GM10248 (cell line): ENCODE data around the gene MARCHF10.
"Not testable (repeated sequence)": the region's sequence is repeated elsewhere in the genome, so short reads cannot be mapped to it uniquely, and the experiment has no call there.

ENCODE experiments used
- CTCF ChIA-PET: fragments of 300-600 bp; sonication (Branson Sonifier 250); formaldehyde crosslinking; extraction: SDS; loops from one replicate; lab custom pipeline; 2021; ENCODE audit warnings: antibody characterized with exemption; lab: Yijun Ruan, JAX
- POLR2A ChIA-PET: fragments of 350-650 bp; sonication (Branson Sonifier 250); formaldehyde crosslinking; extraction: SDS; loops from one replicate; lab custom pipeline; 2020; ENCODE audit warnings: antibody characterized with exemption; lab: Yijun Ruan, JAX
- DNase-seq: peaks from one replicate; pipeline ENCODE4 v3.0.0; 2012; ENCODE audit errors: extremely low spot score
- CTCF ChIP-seq: IDR thresholded peaks from 2 replicates; pipeline ENCODE4 v1.5.1; 2012; ENCODE audit warnings: mild to moderate bottlenecking, low read depth; ENCODE audit errors: extremely low read depth, missing control alignments, control extremely low read depth

The MARCHF10 gene

DNA sequence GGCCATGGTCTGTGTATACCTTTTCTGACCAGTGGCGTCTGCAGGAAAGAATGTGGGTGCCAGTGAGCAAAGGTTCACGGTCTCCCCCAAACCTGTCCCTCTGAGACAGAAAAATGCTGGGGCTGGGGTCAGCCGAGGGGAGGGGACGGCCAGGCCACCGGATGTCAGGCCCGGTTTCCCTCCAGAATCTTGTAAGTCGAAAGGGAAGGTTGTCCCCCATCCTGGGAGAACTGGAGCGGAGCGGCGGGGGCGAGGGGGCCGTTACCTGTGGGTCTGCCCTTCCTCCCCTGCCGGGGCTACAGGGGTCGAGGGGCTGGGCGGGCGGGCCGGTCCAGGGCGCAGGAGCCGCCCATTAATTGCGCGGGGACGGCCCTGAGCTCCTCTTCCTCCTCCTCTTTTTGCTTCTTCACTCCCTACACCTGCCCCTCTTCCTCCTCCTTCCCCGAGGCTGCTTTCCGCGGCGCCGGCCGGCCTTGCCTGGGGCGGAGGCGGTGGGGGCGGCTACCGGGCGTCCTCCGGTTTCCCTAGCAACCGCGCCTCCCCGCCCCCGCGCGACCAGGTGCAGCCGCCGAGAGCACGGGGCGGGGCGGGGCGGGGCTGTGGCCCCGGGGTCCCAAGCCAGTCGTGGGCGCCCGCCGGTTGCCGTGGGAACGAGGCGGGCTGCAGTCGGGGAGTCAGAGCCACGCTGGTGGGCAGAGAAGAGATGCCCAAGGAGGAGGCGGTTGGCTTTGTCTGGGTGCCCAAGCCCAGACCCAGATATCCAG is at the start of gene MARCHF10:
Gene MARCHF10 (minus strand): TSS at position 503 of the 764 bp plus-strand sequence. CDS start 6,579 bp downstream, outside the sequence.
- ChIA-PET POLR2A (no interaction called here), CTCF (no interaction called here)
- no peak for TF ChIP-seq CTCF
- DNase-seq = peak; percentile 69

DNA sequence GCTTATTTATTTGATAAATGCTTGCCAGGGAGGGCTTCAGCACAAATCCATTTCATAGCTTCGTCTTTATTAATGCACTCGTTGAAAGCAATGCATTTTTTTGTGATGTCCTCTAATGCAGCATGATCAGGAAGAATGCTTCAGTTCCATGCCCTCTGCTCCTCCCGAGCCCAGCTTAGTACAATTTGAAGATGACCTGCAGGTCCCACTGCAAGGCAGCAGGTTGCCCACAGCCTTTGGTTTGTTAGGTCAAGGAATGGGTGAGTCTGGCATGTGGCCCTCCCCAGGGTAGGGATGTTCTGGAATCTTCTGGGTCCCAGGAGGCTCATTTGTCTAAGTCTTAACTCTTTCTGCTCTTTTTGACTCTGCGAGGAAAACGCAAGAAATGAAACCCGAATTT is 49.4 kb upstream of the MARCHF10 start:
- no peak for DNase-seq
- CTCF ChIA-PET = no interaction called here
- no peak for TF ChIP-seq CTCF
- POLR2A ChIA-PET = no interaction called here

- CTCF ChIA-PET = no interaction called here
- no peak for DNase-seq
- POLR2A ChIA-PET = no interaction called here
- no peak for TF ChIP-seq CTCF
Observed at GRCh38 chr17:62856594-62856993, 48.5 kb upstream of the MARCHF10 start.

DNA sequence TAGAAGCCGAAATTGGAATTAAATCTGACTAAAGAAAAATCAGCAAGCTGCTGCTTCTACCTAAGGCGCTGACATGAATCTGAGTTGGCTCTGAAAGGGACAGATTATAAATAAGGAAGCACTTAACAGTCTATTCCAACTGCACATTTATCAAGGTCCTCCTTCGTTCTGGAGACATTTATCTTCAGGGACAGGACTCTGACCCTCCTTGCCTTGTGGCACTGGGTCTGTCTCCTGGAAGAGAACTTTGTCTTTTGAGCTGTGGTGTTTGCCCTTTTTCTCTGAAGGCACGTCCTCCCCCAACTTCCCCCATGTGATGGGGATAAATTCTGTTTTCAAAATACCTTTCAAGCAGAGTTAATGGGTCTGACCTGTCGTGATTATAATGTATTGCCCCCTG is 47.0 kb upstream of the MARCHF10 start:
- CTCF ChIA-PET = no interaction called here

DNA sequence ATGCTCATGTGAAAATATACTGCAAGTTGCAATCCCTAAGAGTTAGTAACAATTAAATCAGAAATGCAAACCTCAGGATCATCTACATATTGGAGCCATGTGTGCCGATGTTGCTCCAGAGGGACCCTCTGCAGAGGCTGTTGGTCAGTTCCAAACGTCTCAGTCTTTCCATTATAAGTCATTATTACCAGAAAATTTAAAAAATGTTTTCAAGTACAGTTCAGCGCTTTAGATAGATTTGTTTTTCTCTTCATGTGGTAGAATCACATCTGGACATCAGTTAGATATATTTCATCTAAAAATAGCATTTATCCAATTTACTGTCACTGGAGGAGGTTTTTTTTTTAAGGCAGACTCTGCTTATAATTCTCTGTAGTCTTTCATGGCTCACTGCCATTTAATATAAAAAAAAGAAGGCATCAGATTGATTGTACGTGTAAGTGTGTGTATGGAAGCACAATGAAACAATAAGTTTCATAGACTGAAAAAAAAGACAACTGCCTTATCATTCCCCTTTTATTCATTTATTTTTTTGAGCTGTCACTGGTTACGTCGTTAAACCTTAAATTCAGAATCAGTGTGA is 46.1 kb upstream of the MARCHF10 start:
- ChIA-PET CTCF (no interaction called here), POLR2A (no interaction called here)
- TF ChIP-seq CTCF = no peak
- no peak for DNase-seq

More for the DNA sequence above, 47.0 kb upstream of the MARCHF10 start:
- no peak for TF ChIP-seq CTCF
- POLR2A ChIA-PET = no interaction called here
- DNase-seq = no peak

GRCh38 chr17:62852195-62852594 is 44.1 kb upstream of the MARCHF10 start:
- no peak for TF ChIP-seq CTCF
- DNase-seq = no peak
- ChIA-PET CTCF (no interaction called here), POLR2A (no interaction called here)

- POLR2A ChIA-PET = interaction anchor here (0.6 kb wide), 1 partner anchor 440 kb away, joined by 5 read pairs; no protein-coding TSS in a partner anchor
- CTCF ChIA-PET = interaction anchor here (0.7 to 1.0 kb wide), 3 partner anchors 8 to 1946 kb away, joined by 3 read pairs; no protein-coding TSS in a partner anchor
- not testable (repeated sequence) for DNase-seq
Observed at GRCh38 chr17:62849591-62850415, 41.7 kb upstream of the MARCHF10 start.
